Mesendoderm (in vitro differentiated cells): ENCODE measurements around the gene DLG2.

Experiments used
- DNase-seq: peaks from one replicate; pipeline ENCODE4 v3.0.0; 2013
- H2AK5ac ChIP-seq: 2 replicates; pipeline ENCODE4 v1.6.1; 2013; ENCODE audit warnings: low read length, inconsistent platforms
- H2BK120ac ChIP-seq: 2 replicates; pipeline ENCODE4 v1.6.1; 2013; ENCODE audit warnings: low read depth, mild to moderate bottlenecking, low read length, moderate library complexity, mixed read lengths
- H2BK15ac ChIP-seq: replicated peaks from 2 replicates; pipeline ENCODE4 v1.6.1; 2013; ENCODE audit warnings: low read depth, mild to moderate bottlenecking, moderate library complexity
- H2BK5ac ChIP-seq: 2 replicates; pipeline ENCODE4 v1.6.1; 2013; ENCODE audit warnings: low read length, inconsistent platforms
- H3K18ac ChIP-seq: 2 replicates; pipeline ENCODE4 v1.6.1; 2013; ENCODE audit warnings: mild to moderate bottlenecking, low read length, mixed read lengths
- H3K23ac ChIP-seq: one replicate; pipeline ENCODE4 v1.6.1; 2013; ENCODE audit warnings: low read length
- H3K27ac ChIP-seq: 2 replicates; pipeline ENCODE4 v1.5.1; 2013; ENCODE audit warnings: low read depth, mild to moderate bottlenecking, inconsistent platforms, low read length, moderate library complexity
- H3K27me3 ChIP-seq: 2 replicates; pipeline ENCODE4 v1.6.1; 2013; ENCODE audit warnings: low read length, control low read depth, mild to moderate bottlenecking, inconsistent platforms; ENCODE audit not compliant: insufficient read depth, poor library complexity
- H3K36me3 ChIP-seq: 2 replicates; pipeline ENCODE4 v1.6.1; 2013; ENCODE audit warnings: low read length, inconsistent platforms; ENCODE audit not compliant: control insufficient read depth, insufficient read depth
- H3K4ac ChIP-seq: one replicate; pipeline ENCODE4 v1.6.1; 2013; ENCODE audit warnings: low read depth, mild to moderate bottlenecking, low read length, moderate library complexity
- H3K4me1 ChIP-seq: 2 replicates; pipeline ENCODE4 v1.6.1; 2013; ENCODE audit warnings: low read depth, low read length, inconsistent platforms; ENCODE audit not compliant: control insufficient read depth
- H3K4me2 ChIP-seq: 2 replicates; pipeline ENCODE4 v1.6.1; 2013; ENCODE audit warnings: low read length
- H3K4me3 ChIP-seq: 2 replicates; pipeline ENCODE4 v1.5.1; 2013; ENCODE audit warnings: mild to moderate bottlenecking, low read length
- H3K56ac ChIP-seq: one replicate; pipeline ENCODE4 v1.6.1; 2013; ENCODE audit warnings: low read length
- H3K79me1 ChIP-seq: 2 replicates; pipeline ENCODE4 v1.6.1; 2013; ENCODE audit warnings: low read length, inconsistent platforms
- H3K79me2 ChIP-seq: 2 replicates; pipeline ENCODE4 v1.6.1; 2013; ENCODE audit warnings: mild to moderate bottlenecking, low read length; ENCODE audit not compliant: control insufficient read depth, insufficient read depth
- H3K9ac ChIP-seq: 2 replicates; pipeline ENCODE4 v1.6.1; 2013; ENCODE audit warnings: low read length, inconsistent platforms
- H4K5ac ChIP-seq: one replicate; pipeline ENCODE4 v1.6.1; 2013; ENCODE audit warnings: low read length
- H4K8ac ChIP-seq: one replicate; pipeline ENCODE4 v1.6.1; 2013; ENCODE audit warnings: low read depth, mild to moderate bottlenecking, control low read depth, low read length, moderate library complexity
- WGBS: extraction: QIAGEN DNeasy Blood & Tissue Kit; methylation state at CpG from one replicate; pipeline ENCODE4 v1.1.7; 2013; ENCODE audit warnings: low lambda C conversion rate, missing lambda C conversion rate; ENCODE audit not compliant: insufficient coverage; ENCODE audit errors: extremely low coverage; 5-methylcytosine and 5-hydroxymethylcytosine counted together

Gene DLG2

GRCh38 chr11:83938148-83938547 lies 1689.0 kb downstream of the DLG2 start:
- Histone ChIP-seq H3K36me3 (no peaks in the 10 kb centered on the region), H3K18ac (no peak overlapping the region), H3K79me2 (no peaks in the 10 kb centered on the region), H3K23ac (no peak overlapping the region), H3K27me3 (no peaks in the 10 kb centered on the region), H4K5ac (no peak overlapping the region), H3K4me1 (no peaks in the 10 kb centered on the region), H3K4ac (no peak overlapping the region), H3K79me1 (no peaks in the 10 kb centered on the region), H3K4me3 (no peak overlapping the region), H2BK5ac (no peak overlapping the region), H3K56ac (no peak overlapping the region), H3K27ac (no peak overlapping the region), H3K9ac (no peak overlapping the region), H2AK5ac (no peak overlapping the region), H4K8ac (no peak overlapping the region), H2BK120ac (no peak overlapping the region), H3K4me2 (no peak overlapping the region), H2BK15ac (no peak overlapping the region)
- no peak for DNase-seq
- WGBS, result 100% methylated on average over 1 of the region's 1 CpG

GRCh38 chr11:83933008-83933407 lies 1694.1 kb downstream of the DLG2 start:
- H3K79me2 ChIP-seq, result no peaks in the 10 kb centered on the region
- no peak overlapping the region for H2BK15ac ChIP-seq
- H2AK5ac ChIP-seq, result no peak overlapping the region
- H3K9ac ChIP-seq, result no peak overlapping the region
- no peak overlapping the region for H3K4me3 ChIP-seq
- no CpG with 5 or more reads among the region's 3 CpGs for WGBS
- H4K5ac ChIP-seq, result no peak overlapping the region
- H3K27ac ChIP-seq, result no peak overlapping the region
- H3K56ac ChIP-seq, result no peak overlapping the region
- H2BK120ac ChIP-seq, result no peak overlapping the region
- no peak overlapping the region for H3K4me2 ChIP-seq
- DNase-seq, result no peak
- H4K8ac ChIP-seq, result no peak overlapping the region
- H3K79me1 ChIP-seq, result no peaks in the 10 kb centered on the region
- no peak overlapping the region for H3K18ac ChIP-seq
- H3K36me3 ChIP-seq, result no peaks in the 10 kb centered on the region
- H3K4me1 ChIP-seq, result no peaks in the 10 kb centered on the region
- no peak overlapping the region for H3K23ac ChIP-seq
- H2BK5ac ChIP-seq, result no peak overlapping the region
- no peak overlapping the region for H3K4ac ChIP-seq
- no peaks in the 10 kb centered on the region for H3K27me3 ChIP-seq

- H3K56ac ChIP-seq, result no peak overlapping the region
- H3K27me3 ChIP-seq, result no peaks in the 10 kb centered on the region
- DNase-seq, result no peak
- no peak overlapping the region for H4K5ac ChIP-seq
- no peaks in the 10 kb centered on the region for H3K4me1 ChIP-seq
- H3K27ac ChIP-seq, result no peak overlapping the region
- no peak overlapping the region for H3K4me2 ChIP-seq
- no peak overlapping the region for H3K18ac ChIP-seq
- H3K4me3 ChIP-seq, result no peak overlapping the region
- no peak overlapping the region for H4K8ac ChIP-seq
- no peak overlapping the region for H3K4ac ChIP-seq
- H2AK5ac ChIP-seq, result no peak overlapping the region
- no peaks in the 10 kb centered on the region for H3K36me3 ChIP-seq
- WGBS, result no CpG with 5 or more reads among the region's 1 CpG
- no peak overlapping the region for H2BK5ac ChIP-seq
- no peaks in the 10 kb centered on the region for H3K79me2 ChIP-seq
- no peak overlapping the region for H3K23ac ChIP-seq
- no peaks in the 10 kb centered on the region for H3K79me1 ChIP-seq
- no peak overlapping the region for H2BK120ac ChIP-seq
- no peak overlapping the region for H2BK15ac ChIP-seq
- no peak overlapping the region for H3K9ac ChIP-seq
These were observed 1699.7 kb downstream of the DLG2 start for GRCh38 chr11:83927422-83927821.

DNA sequence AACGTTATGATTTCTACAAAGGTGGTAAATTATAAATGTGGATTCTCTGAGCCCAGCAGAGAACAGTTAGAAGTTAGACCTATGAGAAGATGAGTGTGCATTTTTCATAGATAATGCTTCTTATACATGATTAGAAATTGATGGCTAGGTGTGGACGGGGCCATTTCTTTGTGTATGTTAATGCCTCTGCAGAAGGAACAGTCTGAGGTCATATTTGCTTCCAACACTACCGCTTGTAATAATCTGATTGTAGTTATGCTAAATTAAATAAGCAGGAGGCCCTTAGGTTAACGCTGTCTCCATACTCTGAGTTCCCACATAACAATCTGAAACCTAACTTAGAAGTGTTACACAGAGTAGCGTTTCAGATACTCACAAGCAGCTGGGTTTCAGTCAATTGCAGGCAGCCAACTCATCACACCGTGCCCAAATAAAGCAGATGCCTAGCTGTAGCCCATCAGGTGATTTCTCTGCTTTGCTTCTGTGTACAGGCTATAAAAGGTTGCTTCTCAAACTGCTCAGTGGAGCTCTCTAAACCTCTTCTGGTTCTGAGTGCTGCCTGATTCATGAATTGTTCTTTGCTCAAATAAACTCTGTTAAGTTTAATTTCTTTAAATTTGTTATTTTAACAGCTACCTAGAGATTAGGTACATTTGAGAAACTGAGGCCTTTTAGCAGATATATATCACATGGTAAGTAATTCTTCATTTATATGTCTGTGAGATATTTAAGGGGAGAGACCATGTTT lies 1702.2 kb downstream of the DLG2 start:
- Histone ChIP-seq H3K79me1 (no peaks in the 10 kb centered on the region), H3K56ac (no peak overlapping the region), H3K36me3 (no peaks in the 10 kb centered on the region), H3K27me3 (no peaks in the 10 kb centered on the region), H3K4me2 (no peak overlapping the region), H3K18ac (no peak overlapping the region), H3K79me2 (no peaks in the 10 kb centered on the region), H2AK5ac (no peak overlapping the region), H3K4me1 (no peaks in the 10 kb centered on the region), H3K4ac (no peak overlapping the region), H2BK15ac (no peak overlapping the region), H3K9ac (no peak overlapping the region), H3K4me3 (no peak overlapping the region), H3K23ac (no peak overlapping the region), H2BK5ac (no peak overlapping the region), H4K8ac (no peak overlapping the region), H4K5ac (no peak overlapping the region), H3K27ac (no peak overlapping the region), H2BK120ac (no peak overlapping the region)
- WGBS, result no CpG with 5 or more reads among the region's 6 CpGs
- no peak for DNase-seq

DNA sequence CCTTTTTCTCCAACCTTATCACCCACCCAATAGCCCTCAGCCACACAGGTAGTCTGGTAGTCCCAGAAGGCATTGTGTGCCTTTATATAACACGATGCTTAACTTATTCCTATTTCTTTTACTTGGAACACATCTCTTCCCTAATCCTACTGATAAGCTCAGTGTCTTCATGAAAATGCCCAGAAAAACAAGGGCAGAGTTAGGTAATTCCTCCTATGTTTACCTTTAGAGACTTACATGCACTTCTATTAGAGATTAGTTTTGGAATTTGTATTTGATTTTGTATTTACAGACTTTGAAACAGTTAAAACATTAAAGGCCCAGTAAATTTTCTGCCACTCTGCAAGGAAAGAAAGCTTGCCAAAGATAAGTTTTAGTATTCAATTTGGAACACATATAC lies 1703.2 kb downstream of the DLG2 start:
- Histone ChIP-seq H3K79me1 (no peaks in the 10 kb centered on the region), H3K79me2 (no peaks in the 10 kb centered on the region), H3K18ac (no peak overlapping the region), H3K36me3 (no peaks in the 10 kb centered on the region), H3K27ac (no peak overlapping the region), H2BK5ac (no peak overlapping the region), H2AK5ac (no peak overlapping the region), H3K27me3 (no peaks in the 10 kb centered on the region), H2BK120ac (no peak overlapping the region), H4K5ac (no peak overlapping the region), H3K4me2 (no peak overlapping the region), H3K9ac (no peak overlapping the region), H3K4me3 (no peak overlapping the region), H3K4ac (no peak overlapping the region), H3K23ac (no peak overlapping the region), H2BK15ac (no peak overlapping the region), H3K4me1 (no peaks in the 10 kb centered on the region), H3K56ac (no peak overlapping the region), H4K8ac (no peak overlapping the region)
- WGBS, result no CpG with 5 or more reads among the region's 1 CpG
- no peak for DNase-seq

- Histone ChIP-seq H4K8ac (no peak overlapping the region), H2BK5ac (no peak overlapping the region), H2BK120ac (no peak overlapping the region), H3K4me1 (no peaks in the 10 kb centered on the region), H3K79me2 (no peaks in the 10 kb centered on the region), H3K4ac (no peak overlapping the region), H3K9ac (no peak overlapping the region), H3K79me1 (no peaks in the 10 kb centered on the region), H4K5ac (no peak overlapping the region), H3K18ac (no peak overlapping the region), H3K27me3 (no peaks in the 10 kb centered on the region), H3K36me3 (no peaks in the 10 kb centered on the region), H3K27ac (no peak overlapping the region), H3K23ac (no peak overlapping the region), H3K4me2 (no peak overlapping the region), H2BK15ac (no peak overlapping the region), H2AK5ac (no peak overlapping the region), H3K56ac (no peak overlapping the region), H3K4me3 (no peak overlapping the region)
- WGBS, result no CpG with 5 or more reads among the region's 1 CpG
- no peak for DNase-seq
These were observed 1704.2 kb downstream of the DLG2 start for GRCh38 chr11:83922953-83923352.
